NCI-H2171 treated with DMSO at 0.1 percent for 48 hours (cell line): ENCODE measurements around the gene FAM193B.
"Not testable (repeated sequence)": the region's sequence is repeated elsewhere in the genome, so short reads cannot be mapped to it uniquely, and the experiment has no call there.

ENCODE experiments used
- DNase-seq: peaks from one replicate; lab custom pipeline; 2025; lab: John Stamatoyannopoulos, UW

FAM193B gene

DNA sequence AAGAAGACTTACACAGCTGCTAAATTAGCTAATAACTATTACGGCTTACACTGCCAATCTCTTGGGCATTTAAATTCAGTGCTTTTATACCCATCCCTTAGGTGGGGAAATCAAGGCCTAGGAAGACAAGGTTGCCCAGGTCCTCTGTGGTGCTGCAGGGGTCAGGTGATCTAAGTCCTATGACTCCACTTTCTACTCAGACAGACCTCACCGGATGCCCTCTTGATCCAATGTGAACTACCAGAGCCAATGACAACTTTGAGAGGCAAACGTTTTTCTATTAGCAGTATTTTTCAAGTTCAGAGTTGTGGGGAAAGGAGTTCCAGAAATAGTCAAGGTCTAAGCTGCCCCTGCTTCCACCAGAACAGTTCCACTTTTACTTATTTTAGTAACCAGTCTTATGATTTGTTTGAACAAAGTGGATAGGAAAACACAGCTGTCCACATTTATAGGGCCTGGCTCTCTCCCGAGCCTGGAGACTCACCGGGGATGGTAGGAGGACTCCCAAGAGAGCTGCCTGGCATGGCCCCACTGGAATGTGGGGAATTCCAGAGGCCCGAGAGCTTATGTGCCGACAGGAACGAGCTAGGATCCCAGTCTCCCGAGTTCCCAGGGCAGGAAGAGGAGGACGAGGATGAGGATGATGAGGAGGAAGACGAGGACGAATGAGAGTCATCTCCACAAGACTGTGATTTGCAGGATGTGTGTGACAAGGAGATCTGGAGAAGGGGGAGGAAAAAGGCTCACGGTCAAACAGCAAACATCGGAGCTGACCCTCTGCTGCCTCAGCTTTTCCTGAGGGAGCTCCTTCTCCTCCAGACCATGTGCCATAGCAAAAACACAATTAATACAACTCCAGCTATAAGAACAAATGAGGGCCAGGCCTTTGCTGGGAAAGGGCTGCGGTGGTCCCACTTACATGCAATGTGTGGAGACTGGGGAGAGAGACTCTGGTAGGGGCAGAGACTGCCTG, 16.7 kb downstream of the FAM193B start:
- no peak for DNase-seq

DNA sequence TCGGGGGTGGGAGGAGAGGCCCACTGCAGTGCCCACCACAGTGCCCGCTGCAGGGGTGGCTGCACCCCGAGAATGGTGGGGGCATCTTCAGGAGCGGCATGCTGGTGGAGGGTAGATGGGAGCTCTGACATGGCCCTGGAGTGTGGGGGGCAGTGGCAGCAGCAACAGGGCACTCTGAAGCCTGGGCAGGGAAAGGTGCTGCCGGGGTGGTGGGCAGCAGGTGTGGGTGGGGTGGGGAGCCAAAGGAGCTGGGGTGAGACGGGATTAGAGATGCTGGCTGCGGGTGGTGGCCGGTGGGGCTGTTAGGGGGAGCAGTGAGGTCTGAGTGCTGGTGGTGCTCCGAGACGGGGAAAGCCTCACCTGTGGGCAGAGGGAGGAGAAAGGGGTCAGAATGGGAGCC, 18.0 kb downstream of the FAM193B start:
- DNase-seq: no peak

DNA sequence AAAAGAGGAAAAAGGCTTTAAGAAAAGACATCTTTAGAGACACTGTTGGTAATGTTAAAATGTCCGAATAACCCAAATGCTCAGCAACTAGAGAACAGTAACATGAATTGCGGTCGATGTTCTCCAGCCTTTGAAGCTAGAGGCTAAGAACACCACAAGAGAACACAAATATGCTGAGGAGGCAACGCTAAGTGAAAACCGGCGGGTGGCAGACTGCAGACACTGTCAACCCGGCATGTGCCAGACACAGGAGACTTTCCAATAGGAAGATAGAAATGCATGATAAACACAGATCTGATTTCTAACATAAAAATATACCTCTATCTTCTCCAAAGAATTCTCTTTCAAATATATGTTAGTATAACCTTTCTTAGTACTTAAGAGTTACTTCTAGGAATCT, 19.2 kb downstream of the FAM193B start:
- no peak for DNase-seq

DNA sequence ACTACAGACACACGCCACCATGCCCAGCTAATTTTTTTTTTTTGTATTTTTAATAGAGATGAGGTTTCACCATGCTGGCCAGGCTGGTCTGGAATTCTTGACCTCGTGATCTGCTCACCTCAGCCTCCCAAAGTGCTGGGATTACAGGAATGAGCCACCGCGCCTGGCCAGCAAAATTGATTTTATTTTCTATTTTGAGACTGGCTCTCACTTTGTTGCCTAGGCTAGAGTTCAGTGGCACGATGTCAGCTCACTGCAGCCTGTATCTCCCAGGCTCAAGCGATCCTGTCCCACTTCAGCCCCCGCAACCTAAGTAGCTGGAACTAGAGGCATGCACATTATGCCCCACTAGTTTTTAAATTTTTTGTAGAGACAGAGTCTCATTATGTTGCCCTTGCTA, 19.9 kb downstream of the FAM193B start:
- DNase-seq: not testable (repeated sequence)

DNA sequence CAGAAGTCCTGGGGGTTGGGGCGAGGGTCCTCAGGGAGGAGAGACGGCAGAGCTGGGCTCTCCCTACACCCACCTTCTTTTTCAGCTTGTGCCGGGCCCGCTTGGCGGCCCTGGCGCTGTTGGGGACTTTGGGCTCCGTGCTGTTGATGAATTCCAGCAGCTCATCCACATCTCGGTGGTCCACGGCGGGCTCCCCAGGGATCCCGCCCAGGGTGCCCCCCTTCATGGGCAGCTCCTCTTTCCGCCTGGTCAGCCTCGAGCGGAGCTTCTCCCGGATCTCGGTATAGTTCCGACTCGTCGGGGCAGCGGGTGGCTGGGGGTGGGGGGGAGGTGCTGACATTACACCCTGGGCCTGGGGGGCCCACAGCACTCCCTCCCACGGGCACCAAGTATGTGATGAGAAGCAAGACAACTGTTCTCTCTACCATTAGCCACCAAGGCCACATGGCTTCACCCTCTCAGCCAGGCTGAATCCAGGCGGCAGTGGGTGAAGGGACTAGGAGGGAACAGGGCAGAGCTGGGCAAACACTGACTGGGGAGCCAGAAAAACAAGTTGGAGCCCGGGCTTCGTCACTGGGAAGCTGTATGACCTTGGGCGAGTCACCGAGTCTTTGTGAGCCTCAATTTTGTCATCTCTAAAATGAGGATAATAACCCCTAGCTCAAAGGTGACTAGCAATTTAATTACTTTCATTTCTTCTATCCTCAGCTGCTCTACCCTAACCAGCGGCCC, 23.0 kb downstream of the FAM193B start:
- no peak for DNase-seq

DNA sequence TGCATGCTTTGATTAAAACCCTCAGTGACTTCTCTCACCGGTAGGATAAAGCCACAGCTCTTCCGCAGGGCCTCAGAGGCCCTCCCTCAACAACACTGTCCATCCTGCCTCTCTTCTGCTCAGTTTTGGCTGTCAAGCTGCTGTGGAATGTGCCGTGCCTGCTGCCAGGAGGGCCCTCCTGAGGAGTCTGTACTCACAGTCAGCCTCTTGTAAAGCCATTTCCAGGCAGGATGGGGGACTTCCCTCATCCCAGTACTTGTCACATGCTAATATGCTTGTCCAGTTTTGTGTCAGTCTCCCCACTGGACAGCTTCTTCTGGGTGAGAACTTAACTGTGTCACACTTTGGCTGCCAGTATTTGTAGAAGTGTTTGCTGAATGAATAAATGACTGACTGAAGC, 23.7 kb downstream of the FAM193B start:
- no peak for DNase-seq

DNA sequence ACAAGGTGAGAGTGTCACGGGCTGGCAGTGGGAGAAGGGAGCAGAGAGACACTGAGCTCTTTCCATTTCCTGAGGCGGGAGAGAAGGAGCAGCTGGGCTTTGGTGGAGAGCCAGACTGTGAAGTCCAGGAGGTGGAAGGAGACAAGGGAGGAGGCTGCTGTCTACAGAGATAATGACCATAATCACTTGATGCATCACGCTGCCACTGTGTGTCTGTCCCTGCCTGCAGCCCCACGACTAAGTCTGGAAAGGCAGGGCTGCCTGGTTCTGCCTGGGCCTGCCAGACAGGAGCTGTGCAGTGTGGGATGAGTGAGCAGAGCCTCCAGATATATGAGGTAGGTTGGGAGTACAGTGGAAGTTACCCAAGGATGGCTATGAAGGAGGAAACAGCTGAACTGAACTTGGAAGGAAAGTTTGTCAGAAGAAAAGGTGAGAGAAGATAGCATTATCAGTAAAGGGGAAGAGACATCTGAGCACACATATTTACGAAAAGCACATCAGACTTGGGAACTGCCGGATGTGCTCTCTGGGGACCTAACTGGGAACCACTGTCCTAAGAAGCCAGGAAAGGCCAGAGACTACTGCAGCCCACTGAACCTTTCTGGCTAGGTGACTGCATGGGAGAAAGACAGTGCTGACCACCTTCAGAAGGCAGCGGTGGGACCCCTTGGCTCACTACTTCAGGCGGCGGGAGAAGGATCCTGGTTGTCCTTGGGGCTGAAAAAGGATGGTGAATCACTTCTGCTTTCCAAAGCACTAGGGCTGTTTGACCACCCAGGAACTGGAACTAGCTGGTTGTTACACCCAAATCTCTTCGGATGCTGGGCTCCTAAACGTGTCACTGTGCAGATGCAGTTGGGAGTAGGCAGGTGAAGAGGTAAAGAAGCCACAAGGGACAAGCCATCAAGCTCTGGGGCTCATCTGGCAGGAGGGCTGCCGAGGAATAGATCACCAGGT, 24.8 kb downstream of the FAM193B start:
- no peak for DNase-seq

DNA sequence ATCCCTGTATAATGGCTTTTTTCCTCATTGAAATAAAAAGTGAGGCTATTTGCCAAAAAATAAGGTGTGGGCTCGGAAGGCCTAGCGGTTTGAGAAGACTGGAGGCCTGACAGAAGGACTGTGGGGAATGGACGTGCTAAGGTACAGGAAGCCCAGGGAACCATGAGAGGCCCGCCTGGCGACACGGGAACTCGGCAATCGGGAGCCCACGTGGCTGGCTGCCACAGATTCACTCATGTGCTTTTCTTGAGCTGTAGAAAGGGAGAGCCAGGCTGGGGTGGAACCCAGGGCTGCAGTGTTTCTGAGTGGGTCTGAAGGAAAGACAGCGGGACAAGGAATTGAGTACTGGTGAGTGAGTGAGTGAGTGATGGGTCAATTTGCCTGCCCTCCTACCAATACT, 25.7 kb downstream of the FAM193B start:
- no peak for DNase-seq

DNA sequence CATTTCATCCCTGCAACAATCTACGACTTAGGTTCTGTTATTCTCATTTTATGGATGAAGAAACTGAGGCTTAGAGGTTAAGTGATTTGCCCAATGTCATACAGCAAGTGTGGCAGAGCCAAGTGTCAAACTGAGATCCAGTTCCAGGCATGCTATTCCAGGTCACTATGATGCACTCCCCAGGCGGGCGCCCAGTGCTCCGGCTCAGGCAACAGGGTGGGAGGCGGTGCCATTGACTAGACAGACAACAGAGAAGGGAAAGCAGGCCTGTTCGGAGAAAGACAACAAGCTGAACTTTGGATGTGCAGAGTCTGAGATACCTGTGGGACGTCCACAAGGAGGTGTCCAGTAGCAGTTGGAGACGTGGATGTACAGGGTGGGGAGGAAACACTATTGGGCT, 26.8 kb downstream of the FAM193B start:
- DNase-seq: no peak

DNA sequence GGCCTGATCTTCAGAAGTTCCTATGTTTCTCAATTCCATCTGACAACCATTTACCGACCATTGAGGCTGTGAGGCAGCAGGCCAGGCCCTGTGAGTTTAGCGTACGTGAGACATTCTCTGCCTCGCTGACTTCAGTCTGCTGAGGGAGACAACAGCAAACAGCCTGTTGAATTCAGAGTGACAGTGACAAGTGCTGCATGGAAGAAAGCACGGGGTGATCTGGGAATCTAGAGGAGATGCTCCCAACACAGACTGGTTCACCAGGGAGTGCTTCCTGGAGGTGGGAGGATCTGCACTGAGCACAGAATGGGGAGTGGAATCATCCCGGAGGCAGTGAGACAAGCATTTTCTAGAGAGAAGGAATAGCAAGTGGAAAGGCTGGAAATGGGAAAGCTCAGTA, 27.6 kb downstream of the FAM193B start:
- no peak for DNase-seq

DNA sequence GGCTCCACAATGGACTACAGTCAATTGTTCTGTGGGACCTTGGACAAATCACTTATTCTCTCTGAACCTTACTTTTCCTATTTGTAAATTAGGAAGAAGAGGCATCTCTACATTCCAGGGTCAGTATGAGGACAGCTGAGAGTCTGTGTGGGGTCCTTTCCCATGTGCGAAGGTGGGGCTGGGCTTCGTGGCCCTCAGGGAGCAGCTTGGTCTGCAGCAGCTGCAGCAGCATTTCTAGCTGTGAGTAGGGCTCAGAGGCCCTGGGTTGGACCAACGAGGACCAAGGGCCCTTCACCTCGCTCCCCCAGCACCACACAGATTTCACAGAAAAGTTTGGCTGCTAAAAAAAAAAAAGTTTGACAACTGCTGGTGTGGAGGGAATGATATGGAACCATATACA, 28.2 kb downstream of the FAM193B start:
- no peak for DNase-seq

DNA sequence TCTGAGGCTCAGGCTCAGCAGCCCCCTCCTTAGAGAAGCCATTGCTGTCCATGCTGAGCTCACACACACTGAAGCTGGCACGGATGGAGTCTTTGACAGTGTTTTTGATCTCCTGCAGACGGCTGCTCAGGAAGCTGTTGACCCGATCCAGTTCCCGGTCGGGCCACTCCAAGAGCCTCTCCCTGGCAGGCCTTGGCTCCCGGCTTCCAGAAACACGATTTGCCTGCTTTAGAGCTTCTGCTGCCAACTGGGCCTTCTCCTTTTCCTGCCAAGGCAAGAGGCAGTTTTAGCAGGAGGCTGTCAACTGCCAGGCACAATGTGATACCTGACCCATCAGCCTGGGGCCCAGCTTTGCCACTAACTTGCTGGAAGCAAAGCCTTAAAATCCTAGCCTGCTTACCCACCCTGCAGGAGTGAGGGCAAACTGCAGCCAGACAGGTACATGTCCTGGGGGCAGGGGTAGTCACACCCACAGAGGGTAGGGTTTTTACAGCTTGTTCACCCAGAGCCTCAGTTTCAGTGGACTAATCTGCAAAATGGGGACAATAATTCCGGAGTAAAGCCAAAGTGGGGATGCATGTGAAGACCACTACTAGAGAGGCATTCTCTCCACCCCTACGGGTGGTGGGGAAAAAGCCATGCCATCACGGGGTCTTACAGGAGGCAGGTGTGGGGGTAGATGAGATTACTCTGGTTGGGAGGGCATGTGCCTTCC, 29.3 kb downstream of the FAM193B start:
- DNase-seq: no peak

DNA sequence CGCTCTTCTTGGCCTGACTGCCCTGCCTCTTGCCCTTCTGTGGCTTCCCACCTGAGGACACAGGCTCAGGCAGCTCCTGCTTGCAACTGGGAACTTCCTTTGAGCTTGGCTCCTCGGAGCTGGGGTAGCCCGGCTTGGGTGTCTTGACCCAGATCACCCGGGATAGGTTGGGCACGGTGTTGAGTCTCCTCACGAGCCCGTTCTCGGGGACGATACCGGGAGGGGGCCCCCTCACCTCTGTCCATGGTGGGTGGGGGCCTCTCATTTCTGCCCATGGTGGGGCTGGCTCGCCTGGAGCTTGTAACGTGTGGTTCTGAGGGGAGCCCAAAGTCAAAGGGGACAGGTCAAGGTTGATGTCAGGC, 29.8 kb downstream of the FAM193B start:
- no peak for DNase-seq

DNA sequence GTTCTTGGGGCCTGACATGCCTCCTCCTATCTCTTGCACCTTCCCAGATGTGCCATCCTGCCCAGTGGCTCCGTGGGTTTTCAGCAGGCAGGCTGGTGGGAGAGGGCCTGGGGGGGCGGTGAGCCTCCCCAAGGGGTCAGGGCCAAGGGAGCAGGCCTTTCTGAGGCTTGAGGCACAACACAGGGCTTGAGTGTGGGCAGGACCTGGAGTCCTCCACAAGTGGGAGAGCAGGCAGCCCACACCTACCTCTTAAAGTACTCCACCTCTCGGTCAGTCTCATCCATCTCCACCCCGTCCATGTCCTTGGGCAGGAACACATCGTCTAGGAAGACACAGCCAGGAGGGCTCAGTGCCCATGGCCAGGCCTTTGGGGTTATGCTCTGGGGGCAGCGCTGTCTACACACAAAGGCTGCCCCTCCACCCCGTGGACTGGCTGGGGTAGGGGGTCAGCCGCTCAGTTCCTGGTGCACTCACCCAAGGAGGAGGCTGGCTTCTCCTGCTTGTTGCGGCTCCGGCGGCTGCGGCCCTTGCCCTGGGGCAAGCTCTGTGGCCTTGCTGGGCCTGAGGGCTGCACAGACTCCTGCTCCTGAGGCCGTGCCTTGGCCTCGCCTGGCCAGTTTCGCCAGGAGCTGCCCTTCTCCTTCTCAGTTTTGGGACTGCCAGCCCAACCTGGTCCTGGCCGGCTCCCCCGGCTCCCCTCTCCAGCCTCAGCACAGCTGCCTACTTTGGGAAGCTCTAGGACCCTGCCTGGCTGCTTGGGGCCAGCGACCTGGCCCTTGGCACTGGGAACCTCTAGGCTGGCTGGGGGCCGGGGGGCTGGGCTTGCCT, 30.4 kb downstream of the FAM193B start:
- no peak for DNase-seq

DNA sequence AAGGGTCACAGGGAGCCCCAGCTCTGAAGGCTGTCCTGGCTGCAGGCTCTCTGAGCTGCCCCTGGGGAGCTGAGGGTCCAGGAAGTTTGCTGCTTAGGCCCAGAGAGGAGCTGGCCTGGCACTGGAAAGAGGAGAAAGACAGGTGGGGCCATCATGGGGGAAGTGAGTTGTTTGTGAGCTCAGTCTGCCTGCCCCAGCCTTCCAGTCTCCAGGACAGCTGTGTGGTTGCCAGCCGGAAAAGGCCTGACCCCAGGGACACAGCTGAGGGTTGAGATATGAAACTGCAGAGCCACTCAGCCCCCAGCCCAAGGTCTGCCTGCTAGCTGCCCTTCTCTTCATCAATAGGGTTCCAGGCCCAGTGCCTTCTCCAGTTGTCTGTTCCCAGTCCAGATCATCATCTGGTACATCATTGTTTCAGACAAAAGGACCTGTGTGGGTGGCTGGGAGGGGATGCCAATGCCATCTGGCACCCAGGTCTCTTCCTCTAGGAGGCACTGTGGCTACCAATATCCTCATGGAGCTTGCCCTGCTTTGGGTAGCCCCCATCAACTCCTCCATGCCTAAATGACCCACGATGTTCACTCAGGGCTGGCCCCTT, 33.3 kb downstream of the FAM193B start:
- no peak for DNase-seq

DNA sequence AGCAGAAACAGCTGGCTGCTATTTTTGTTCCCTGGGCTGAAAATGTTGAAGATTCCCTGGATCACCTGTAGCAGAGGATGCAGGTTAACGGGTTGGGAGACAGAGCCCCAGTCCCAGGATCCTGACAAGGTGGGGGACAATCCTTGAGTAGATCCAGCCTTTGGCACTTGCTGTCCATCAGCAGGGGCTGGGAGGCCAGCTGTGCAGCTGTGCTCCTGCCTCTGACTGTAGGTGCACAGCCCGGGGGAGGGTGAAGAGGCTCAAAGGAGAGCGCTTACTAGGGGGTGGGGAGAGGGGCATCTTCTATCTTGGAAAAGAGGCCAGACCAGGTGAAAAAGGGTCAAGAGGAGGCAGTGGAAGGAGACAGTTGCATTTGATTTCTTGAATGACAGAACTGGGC, 34.1 kb downstream of the FAM193B start:
- no peak for DNase-seq

DNA sequence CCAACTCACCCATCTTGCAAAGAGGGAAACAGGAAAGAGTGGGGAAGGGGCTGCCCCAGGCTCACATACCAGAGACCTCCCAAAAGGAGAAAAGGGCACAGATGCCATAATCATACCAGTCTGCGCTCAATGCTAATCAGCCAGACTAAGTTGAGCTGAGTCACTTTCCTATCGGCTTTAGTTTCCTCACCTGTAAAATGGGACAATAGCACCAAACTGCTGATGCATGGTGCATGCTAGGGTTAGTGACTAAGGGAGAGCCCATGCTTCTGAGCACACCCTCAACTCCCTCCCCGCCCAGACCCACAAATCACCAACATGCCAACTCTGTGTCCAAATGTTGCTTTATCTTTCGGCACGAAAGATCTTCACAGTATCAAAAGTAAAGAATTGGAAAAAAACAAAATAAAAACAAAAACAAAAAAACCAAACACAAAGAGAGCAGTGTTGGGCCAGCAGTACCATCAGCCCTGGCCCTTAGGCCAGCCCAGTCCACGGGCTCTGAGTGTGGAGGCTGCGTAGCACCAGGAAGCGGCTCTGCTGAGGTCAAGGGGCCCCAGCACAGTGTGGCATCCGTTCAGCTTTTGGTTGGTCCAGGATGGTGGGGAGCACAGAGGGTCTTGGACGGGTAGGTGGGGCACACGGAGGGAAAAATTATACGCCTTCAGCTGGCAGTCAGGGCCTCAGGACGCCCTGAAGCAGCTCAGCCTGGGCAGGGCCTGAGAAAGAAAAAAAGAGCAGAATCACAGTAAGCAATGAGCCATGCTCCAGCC, 34.7 kb downstream of the FAM193B start:
- DNase-seq: no peak

DNA sequence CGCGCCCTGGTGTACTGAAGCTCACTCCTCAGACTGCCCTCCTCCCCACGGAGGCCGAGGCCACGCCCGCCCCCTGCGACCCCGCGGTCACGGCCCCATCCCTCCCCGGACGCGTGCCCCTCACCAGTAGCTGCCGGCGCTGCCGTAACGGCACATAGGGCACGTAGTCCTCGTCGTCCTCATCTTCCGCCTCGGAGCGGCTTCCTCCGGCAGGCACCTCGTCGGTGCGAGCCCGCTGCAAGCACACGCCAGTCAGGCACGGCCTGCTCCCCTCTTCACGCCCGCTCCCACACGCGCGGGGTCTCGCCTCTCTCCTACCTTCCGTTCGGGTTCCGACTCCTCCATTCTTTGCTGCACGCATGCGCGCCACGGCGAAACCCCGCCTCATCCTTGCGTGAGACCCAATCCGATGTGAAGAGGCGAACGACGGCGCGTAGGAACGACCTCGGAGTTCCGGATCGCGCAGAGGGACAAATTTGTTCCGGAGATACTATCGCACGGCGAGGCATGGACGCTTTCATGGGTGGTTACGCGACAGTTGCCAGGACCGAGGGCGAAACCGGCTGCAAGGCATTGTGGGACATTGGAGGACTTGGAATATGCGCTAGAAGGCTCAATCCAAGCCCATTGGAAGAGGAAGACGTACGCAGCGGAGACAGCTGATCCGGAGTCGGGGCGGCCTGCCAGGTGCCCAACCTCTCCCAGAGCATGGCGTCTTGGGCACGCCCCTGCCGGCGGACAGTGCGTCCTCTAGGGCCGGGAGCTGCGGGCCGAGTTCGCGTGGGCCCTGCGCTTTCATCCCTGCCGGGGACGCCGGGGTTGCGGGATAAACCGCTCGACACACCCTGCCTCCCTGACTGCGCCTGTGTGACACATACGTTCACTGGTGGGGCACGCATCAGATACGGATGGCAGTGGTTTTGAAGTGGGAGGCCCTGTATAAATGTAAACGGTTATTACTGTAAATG, 37.5 kb downstream of the FAM193B start, which contains the start of gene DDX41:
Gene DDX41, minus strand, starts transcription at position 361 of the 968 bp plus-strand sequence. Its CDS starts 16 bp downstream, at position 345.
- DNase-seq: peak; percentile 94
